Prostate gland (tissue), 2 donors: ENCODE data around the gene AKT2.

Source experiments
- CTCF ChIP-seq, 4 experiments: fragments of 200-600 bp in 2 of 4; fragments of 450-650 bp in 2 of 4; sonication (generic) in 2 of 4; IDR thresholded peaks; 1 replicate in 3 of 4; 2 replicates in 1 of 4; pipeline ENCODE4 v1.5.1; 2016 to 2019; ENCODE audit warnings: antibody characterized with exemption in 4 of 4, mild to moderate bottlenecking in 2 of 4, moderate library complexity in 2 of 4
- POLR2A ChIP-seq: fragments of 450-650 bp; IDR thresholded peaks from one replicate; pipeline ENCODE4 v1.6.1; 2016; ENCODE audit warnings: antibody characterized with exemption, mild to moderate bottlenecking

DNA sequence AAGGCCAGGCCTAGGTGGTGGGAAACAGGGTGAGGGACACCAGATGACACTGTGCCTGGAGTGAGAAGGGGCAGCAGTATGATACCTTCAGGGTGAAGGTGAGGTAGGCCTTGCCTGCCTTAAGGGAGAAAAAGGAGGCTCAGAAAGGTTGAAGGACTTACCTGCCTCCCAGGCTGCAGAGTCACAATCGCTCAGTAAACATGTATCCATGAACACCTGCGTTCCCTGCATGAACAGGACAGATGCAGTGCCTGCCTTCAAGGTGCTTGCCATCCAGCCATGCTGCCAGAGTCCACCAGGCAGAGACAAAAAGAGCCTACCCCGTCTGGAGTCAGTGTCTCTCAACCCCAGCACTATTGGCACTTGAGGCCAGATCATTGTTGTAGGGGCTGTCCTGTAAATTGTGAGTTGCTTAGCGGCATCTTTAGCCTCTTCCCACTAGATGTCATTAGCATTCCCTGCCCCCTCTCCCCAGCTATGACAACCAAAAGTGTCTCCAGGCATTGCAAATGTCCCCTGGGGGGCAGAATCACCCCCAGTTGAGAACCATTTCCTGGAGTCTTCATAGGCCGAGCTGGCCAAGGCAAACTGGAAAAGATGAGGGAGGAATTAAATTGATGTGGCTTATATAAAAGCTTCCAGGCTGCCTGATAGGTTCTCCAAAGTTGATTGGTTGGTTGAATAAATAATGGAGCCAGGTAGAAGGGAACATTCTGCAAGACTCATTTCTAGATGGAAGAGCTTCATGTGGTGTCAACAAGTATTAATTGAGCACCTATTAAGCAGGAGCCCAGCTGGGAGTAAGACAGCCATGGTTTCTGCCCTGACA, 92.2 kb downstream of the AKT2 start:
- no peak for TF ChIP-seq CTCF (IDR thresholded peaks at IDR 0.05)
- TF ChIP-seq POLR2A = no peak
